Neural cell (in vitro differentiated cells): Measurements from ENCODE around the gene TMEM187. TPM values are rescaled to one million over a fixed set of nuclear protein-coding genes. Genes with fewer than 3 reads are reported as not detected.

ENCODE experiments used
- H2AFZ ChIP-seq: fragments of 200-600, 300-800 bp; sonication (generic), shearing (Covaris generic); 2 replicates; pipeline ENCODE4 v1.6.0; 2014; ENCODE audit warnings: low read depth, mild to moderate bottlenecking, antibody characterized with exemption, low read length, moderate library complexity
- H3F3A ChIP-seq: fragments of 200-600 bp; shearing (Covaris generic); 2 replicates; pipeline ENCODE4 v1.6.1; 2016; ENCODE audit warnings: mild to moderate bottlenecking, moderate library complexity, mixed read lengths, antibody characterized with exemption, low read length; ENCODE audit not compliant: insufficient read depth, poor library complexity, severe bottlenecking
- H3K27ac ChIP-seq: fragments of 200-600, 300-800 bp; sonication (generic), shearing (Covaris generic); 2 replicates; pipeline ENCODE4 v1.5.1; 2014; ENCODE audit warnings: mild to moderate bottlenecking, low read length, moderate library complexity
- H3K27me3 ChIP-seq: fragments of 300-800, 200-600 bp; sonication (generic), shearing (Covaris generic); 2 replicates; pipeline ENCODE4 v1.6.0; 2014; ENCODE audit warnings: mild to moderate bottlenecking, low read depth, low read length, moderate library complexity; ENCODE audit not compliant: insufficient read depth
- H3K36me3 ChIP-seq: fragments of 300-800, 200-600 bp; sonication (generic), shearing (Covaris generic); 2 replicates; pipeline ENCODE4 v1.5.1; 2014; ENCODE audit warnings: mild to moderate bottlenecking, antibody characterized with exemption, low read length, moderate library complexity; ENCODE audit not compliant: insufficient read depth
- H3K4me2 ChIP-seq: fragments of 300-800, 200-600 bp; sonication (generic), shearing (Covaris generic); 2 replicates; pipeline ENCODE4 v1.6.0; 2014; ENCODE audit warnings: mild to moderate bottlenecking, low read length
- H3K4me3 ChIP-seq: fragments of 300-800, 200-600 bp; sonication (generic), shearing (Covaris generic); 2 replicates; pipeline ENCODE4 v1.5.1; 2014; ENCODE audit warnings: mild to moderate bottlenecking, low read length, moderate library complexity
- H3K79me2 ChIP-seq: fragments of 200-600 bp; shearing (Covaris generic); replicated peaks from 2 replicates; pipeline ENCODE4 v1.6.0; 2014; ENCODE audit warnings: mild to moderate bottlenecking, low read length, moderate library complexity; ENCODE audit not compliant: insufficient read depth
- H3K9ac ChIP-seq: fragments of 300-800, 200-600 bp; sonication (generic), shearing (Covaris generic); 2 replicates; pipeline ENCODE4 v1.6.1; 2016; ENCODE audit warnings: mild to moderate bottlenecking, low read length, mixed read lengths
- H3K9me2 ChIP-seq: fragments of 200-600 bp; shearing (Covaris generic); 2 replicates; pipeline ENCODE4 v1.6.1; 2016; ENCODE audit warnings: mild to moderate bottlenecking, low read length, mixed read lengths; ENCODE audit not compliant: insufficient read depth
- H3K9me3 ChIP-seq: fragments of 200-600, 300-800 bp; sonication (generic), shearing (Covaris generic); 2 replicates; pipeline ENCODE4 v1.6.1; 2016; ENCODE audit warnings: mild to moderate bottlenecking, mixed run types, low read length, moderate library complexity, mixed read lengths
- H4K20me1 ChIP-seq: fragments of 200-600 bp; shearing (Covaris generic); 2 replicates; pipeline ENCODE4 v1.6.1; 2016; ENCODE audit warnings: mild to moderate bottlenecking, mixed run types; ENCODE audit not compliant: insufficient read depth
- CTCF ChIP-seq: fragments of 450-650 bp; IDR thresholded peaks from 2 replicates; pipeline ENCODE4 v1.5.1; 2014; ENCODE audit warnings: antibody characterized with exemption, mild to moderate bottlenecking, moderate library complexity; ENCODE audit not compliant: poor library complexity, severe bottlenecking
- EP300 ChIP-seq: fragments of 450-650 bp; conservative IDR thresholded peaks from 2 replicates; pipeline ENCODE4 v1.6.1; 2014; ENCODE audit warnings: antibody characterized with exemption, mild to moderate bottlenecking, moderate library complexity; ENCODE audit not compliant: poor library complexity, severe bottlenecking
- EZH2 ChIP-seq: fragments of 200-600, 300-800 bp; shearing (Covaris generic), sonication (generic); IDR thresholded peaks from 2 replicates; pipeline ENCODE4 v1.6.1; 2014; ENCODE audit warnings: antibody characterized with exemption, low read length, borderline replicate concordance, mild to moderate bottlenecking; ENCODE audit not compliant: insufficient read depth, poor library complexity, severe bottlenecking
- MXI1 ChIP-seq: fragments of 450-650 bp; conservative IDR thresholded peaks from 2 replicates; pipeline ENCODE4 v1.6.1; 2014; ENCODE audit warnings: antibody characterized with exemption, mild to moderate bottlenecking; ENCODE audit not compliant: poor library complexity, severe bottlenecking
- POLR2AphosphoS5 ChIP-seq: IDR thresholded peaks from 2 replicates; pipeline ENCODE4 v1.6.1; 2012
- RAD21 ChIP-seq: fragments of 450-650 bp; conservative IDR thresholded peaks from 2 replicates; pipeline ENCODE4 v1.6.1; 2014; ENCODE audit warnings: antibody characterized with exemption, mild to moderate bottlenecking, moderate library complexity
- REST ChIP-seq: IDR thresholded peaks from 2 replicates; pipeline ENCODE4 v1.6.1; 2012; ENCODE audit warnings: borderline replicate concordance
- SMC3 ChIP-seq: fragments of 450-650 bp; conservative IDR thresholded peaks from 2 replicates; pipeline ENCODE4 v1.6.1; 2014; ENCODE audit warnings: antibody characterized with exemption, mild to moderate bottlenecking, moderate library complexity; ENCODE audit not compliant: poor library complexity
- TAF1 ChIP-seq: IDR thresholded peaks from 2 replicates; pipeline ENCODE4 v1.6.1; 2012; ENCODE audit warnings: low read depth
- polyA plus RNA-seq: library from polyadenylated mRNA; depleted of rRNA; stranded (reverse); fragments of >200 nt; gene quantifications from 2 replicates; pipeline ENCODE4 v1.2.3, GENCODE V29; 2014

The TMEM187 gene
- polyA plus RNA-seq, 1 donor from 2014 or later: 5.2 TPM

GRCh38 chrX:153934148-153934761, 38.3 kb upstream of the TMEM187 start:
- Histone ChIP-seq H3K27me3 (no peaks in the 10 kb centered on the region), H3K9me2 (no peaks in the 10 kb centered on the region), H3K36me3 (no peaks in the 10 kb centered on the region), H3K79me2 (no peaks in the 10 kb centered on the region), H3K4me2 (peak overlapping the region; percentile 48), H2AFZ (no peak overlapping the region), H3K27ac (peak overlapping the region; percentile 37), H3F3A (no peaks in the 10 kb centered on the region), H3K9me3 (no peaks in the 10 kb centered on the region), H3K9ac (peak overlapping the region; percentile 70), H4K20me1 (no peaks in the 10 kb centered on the region), H3K4me3 (peak overlapping the region; percentile 73)
- TF ChIP-seq REST (no peak), CTCF (no peak), POLR2AphosphoS5 (no peak), SMC3 (no peak), TAF1 (no peak), EZH2 (no peak), EP300 (no peak), RAD21 (peak; percentile 15)

- H4K20me1 ChIP-seq: no peaks in the 10 kb centered on the region
- no peaks in the 10 kb centered on the region for H3K79me2 ChIP-seq
- no peaks in the 10 kb centered on the region for H3K36me3 ChIP-seq
- peak within 1 kb of the TSS; percentile 48 for H3K4me2 ChIP-seq
- H3F3A ChIP-seq: no peaks in the 10 kb centered on the region
- peak within 1 kb of the TSS; percentile 70 for H3K9ac ChIP-seq
- no peak within 1 kb of the TSS for H2AFZ ChIP-seq
- peak within 1 kb of the TSS; percentile 37 for H3K27ac ChIP-seq
- peak within 1 kb of the TSS; percentile 73 for H3K4me3 ChIP-seq
- no peaks in the 10 kb centered on the region for H3K27me3 ChIP-seq
- no peak for TF ChIP-seq RAD21
- no peak for TF ChIP-seq EP300
- TF ChIP-seq POLR2AphosphoS5: peak; percentile 33
- TF ChIP-seq REST: no peak
- TF ChIP-seq EZH2: no peak
- TF ChIP-seq SMC3: peak; percentile 31
- peak; percentile 73 for TF ChIP-seq MXI1
- TF ChIP-seq CTCF: no peak
- no peak for TF ChIP-seq TAF1
- no peaks in the 10 kb centered on the region for H3K9me3 ChIP-seq
- no peaks in the 10 kb centered on the region for H3K9me2 ChIP-seq
Observed at GRCh38 chrX:153934762-153935325, 37.7 kb upstream of the TMEM187 start, which contains the start of gene NAA10. Gene NAA10, minus strand, starts transcription at chrX:153935037. Its CDS starts 133 bp downstream, at chrX:153934904.
